K562 (cell line): Measurements from ENCODE around the gene MDC1. TPM values are rescaled to one million over a fixed set of nuclear protein-coding genes. Genes with fewer than 3 reads are reported as not detected.
"Not testable (repeated sequence)": the region's sequence is repeated elsewhere in the genome, so short reads cannot be mapped to it uniquely, and the experiment has no call there.

Source experiments
- ATAC-seq: fragments of 200-7000 bp; cut with Tn5 transposase; 3 replicates; pipeline ENCODE4 v1.9.1; 2020; ENCODE audit warnings: moderate library complexity
- BruUV-seq: library from RNA; stranded (reverse); fragments of 400-500 nt; replicated peaks from 2 replicates; lab custom pipeline; 2021; lab: Mats Ljungman, UMichigan
- CTCF ChIA-PET: fragments of 300-600 bp; formaldehyde crosslinking; extraction: SDS; loops from one replicate; lab custom pipeline; 2021; ENCODE audit warnings: low intra/inter-chr PET ratio; lab: Yijun Ruan, JAX
- POLR2A ChIA-PET: fragments of 300-600, 350-650 bp; sonication (Branson Sonifier 250); formaldehyde crosslinking; extraction: SDS; loops from one replicate; lab custom pipeline; 2021; ENCODE audit warnings: antibody characterized with exemption, inconsistent platforms; lab: Yijun Ruan, JAX
- DNase-seq, 4 experiments: peaks; one replicate each; pipeline versions ENCODE4 v3.0.0 to v3.0.0-alpha.2; 2011 to 2018; ENCODE audit warnings: low spot score in 3 of 4, mixed read lengths in 3 of 4; ENCODE audit errors: extremely low read depth in 1 of 4
- FAIRE-seq: peaks from 2 replicates; lab custom pipeline; 2011; peaks lifted over from hg19 to GRCh38; lab: Jason Lieb, UNC
- H2AFZ ChIP-seq: 2 replicates; pipeline ENCODE4 v1.6.0; 2011; ENCODE audit warnings: low read depth, low read length, control low read depth, inconsistent platforms
- H3K27ac ChIP-seq: fragments of 200-600 bp; 3 replicates; pipeline ENCODE4 v1.8.0; 2011; ENCODE audit warnings: low read depth, mild to moderate bottlenecking, control low read depth, inconsistent platforms, low read length, moderate library complexity, mixed read lengths; ENCODE audit errors: extremely low read depth
- H3K27me3 ChIP-seq, 2 experiments: fragments of 300-600 bp in 1 of 2; 2 replicates in 1 of 2; 3 replicates in 1 of 2; pipeline versions ENCODE4 v1.6.0 to v1.8.0; 2011; ENCODE audit warnings: inconsistent platforms in 2 of 2, low read length in 2 of 2, mild to moderate bottlenecking in 1 of 2, mixed read lengths in 1 of 2, moderate library complexity in 1 of 2; ENCODE audit not compliant: control insufficient read depth in 2 of 2, insufficient read depth in 2 of 2
- H3K36me3 ChIP-seq: fragments of 300-600 bp; 3 replicates; pipeline ENCODE4 v1.8.0; 2011; ENCODE audit warnings: mild to moderate bottlenecking, low read length, inconsistent platforms; ENCODE audit not compliant: control insufficient read depth, insufficient read depth
- H3K4me1 ChIP-seq, 2 experiments: fragments of 200-600 bp in 1 of 2; replicated peaks in 1 of 2; 2 replicates in 1 of 2; 3 replicates in 1 of 2; pipeline versions ENCODE4 v1.5.1 to v1.8.0; 2011; ENCODE audit warnings: inconsistent platforms in 2 of 2, low read length in 2 of 2, mild to moderate bottlenecking in 1 of 2, mixed read lengths in 1 of 2, moderate library complexity in 1 of 2; ENCODE audit not compliant: control insufficient read depth in 2 of 2, insufficient read depth in 2 of 2
- H3K4me2 ChIP-seq: 2 replicates; pipeline ENCODE4 v1.6.1; 2011; ENCODE audit warnings: low read length, control low read depth, inconsistent platforms, mixed read lengths; ENCODE audit not compliant: insufficient read depth
- H3K4me3 ChIP-seq: fragments of 200-600 bp; sonication (generic), shearing (Covaris generic); 2 replicates; pipeline ENCODE4 v1.5.1; 2016; ENCODE audit warnings: control low read depth, inconsistent platforms
- H3K79me2 ChIP-seq: fragments of 200-600 bp; 3 replicates; pipeline ENCODE4 v1.8.0; 2011; ENCODE audit warnings: low read length, inconsistent platforms; ENCODE audit not compliant: control insufficient read depth, insufficient read depth
- H3K9ac ChIP-seq, 2 experiments: 2 replicates each; pipeline versions ENCODE4 v1.6.0 to v1.6.1; 2011; ENCODE audit warnings: low read depth in 2 of 2, low read length in 2 of 2, control low read depth in 1 of 2, inconsistent platforms in 1 of 2, mild to moderate bottlenecking in 1 of 2, mixed read lengths in 1 of 2; ENCODE audit not compliant: insufficient read depth in 1 of 2
- H3K9me1 ChIP-seq: one replicate; pipeline ENCODE4 v1.6.0; 2011; ENCODE audit warnings: inconsistent platforms, mild to moderate bottlenecking, low read length, moderate library complexity; ENCODE audit not compliant: control insufficient read depth, insufficient read depth
- H3K9me3 ChIP-seq: replicated peaks from 2 replicates; pipeline ENCODE4 v1.5.1; 2011; ENCODE audit warnings: low read depth, low read length, inconsistent platforms; ENCODE audit not compliant: control insufficient read depth, insufficient read depth
- H4K20me1 ChIP-seq: replicated peaks from 2 replicates; pipeline ENCODE4 v1.6.1; 2011; ENCODE audit warnings: low read length, inconsistent platforms, mixed read lengths; ENCODE audit not compliant: control insufficient read depth, insufficient read depth
- NBN ChIP-seq: fragments of 450-650 bp; IDR thresholded peaks from 2 replicates; pipeline ENCODE4 v1.6.1; 2016; ENCODE audit warnings: low read depth, mild to moderate bottlenecking
- POLR2G ChIP-seq: fragments of 200-400 bp; formaldehyde crosslinking; IDR thresholded peaks from 2 replicates; pipeline ENCODE4 v1.6.1; 2017; ENCODE audit warnings: low read depth, mild to moderate bottlenecking, antibody characterized with exemption, low read length, moderate library complexity
- ZBTB33 ChIP-seq: sonication (generic); formaldehyde crosslinking; IDR thresholded peaks from 2 replicates; pipeline ENCODE4 v1.8.1; 2023; ENCODE audit warnings: mild to moderate bottlenecking, missing genetic modification reagents
- WGBS: fragments of 100-300 bp; shearing (Covaris generic); methylation state at CpG from one replicate; pipeline ENCODE4 v1.1.6; 2016; ENCODE audit warnings: low coverage, mixed read lengths; ENCODE audit not compliant: insufficient coverage; ENCODE audit errors: missing lambda C conversion rate; 5-methylcytosine and 5-hydroxymethylcytosine counted together
- in situ Hi-C: fragments of 300-500 bp; cut with MboI; formaldehyde crosslinking; loops from 4 replicates; pipeline ENCODE4 v1.15.0; 2018; ENCODE audit warnings: inconsistent platforms, mixed read lengths
- intact Hi-C: fragments of 100-400 bp; cut with micrococcal nuclease; formaldehyde crosslinking; loops from 2 replicates; pipeline ENCODE4 v1.14.2; 2022
- polyA plus RNA-seq, 8 experiments: library from polyadenylated mRNA; depleted of rRNA in 4 of 8; stranded (reverse) in 5 of 8; unstranded in 3 of 8; fragments of >200 nt; fragmentation: Nextera tagmentation in 2 of 8; fragmentation: Illumina TruSeq in 1 of 8; extraction: Ambion mirVana in 2 of 8; extraction: Trizol in 1 of 8; gene quantifications; 2 replicates each; pipeline versions ENCODE4 v1.2.1 to v1.2.3, GENCODE V29; 2011 to 2014; ENCODE audit warnings: inconsistent platforms in 1 of 8, missing spikeins in 1 of 8
- total RNA-seq, 7 experiments: library from RNA; depleted of rRNA in 6 of 7; stranded (reverse); fragments of >200 nt in 6 of 7; fragmentation: Illumina TruSeq in 2 of 7; extraction: Trizol in 2 of 7; gene quantifications; 2 replicates each; pipeline versions ENCODE4 v1.2.1 to v1.2.3, GENCODE V29; 2011 to 2021; ENCODE audit warnings: low replicate concordance in 1 of 7

Gene MDC1
- total and polyA plus RNA-seq, 9 of the 15 experiments (the other 6 are each of a cell fraction or from before 2014, with no cell fraction given), result 8.2 to 114 (median 20.0) TPM

- intact Hi-C loops, result no loop called here
- peaks cover 7 to 9% of the 10 kb centered on the region in 2 experiments for H3K4me1 ChIP-seq
- H2AFZ ChIP-seq, result no peak overlapping the region
- FAIRE-seq, result no peak
- DNase-seq, result no peak
- H3K27me3 ChIP-seq, result no peaks in the 10 kb centered on the region
- POLR2A ChIA-PET, result interaction anchor here (0.6 to 2.5 kb wide), 5 partner anchors 15 to 516 kb away, joined by 3 to 12 read pairs (median 5); partner anchors contain the start of genes MRPS18B and PPP1R10
- TF ChIP-seq ZBTB33, result no peak
- TF ChIP-seq NBN, result no peak
- TF ChIP-seq POLR2G, result 0 out of 2 replicates have a peak, but pooled peaks have one; percentile 28
- peaks cover 1% of the 10 kb centered on the region for H3K9me1 ChIP-seq
- in situ Hi-C loops, result no loop called here
- CTCF ChIA-PET, result no interaction called here
- H4K20me1 ChIP-seq, result no peaks in the 10 kb centered on the region
- no peak overlapping the region for H3K4me2 ChIP-seq
- no peak overlapping the region for H3K27ac ChIP-seq
- ATAC-seq, result no peak
- no peak overlapping the region for H3K4me3 ChIP-seq
- peaks cover 77% of the 10 kb centered on the region for H3K36me3 ChIP-seq
- TSS peak; percentile 37 for BruUV-seq
- WGBS, result 93% methylated on average over 33 of the region's 34 CpGs
- H3K9ac ChIP-seq, result peak overlapping the region in 1 of 2 experiments; percentile 38; a peak in 1 of 4 replicates
- no peaks in the 10 kb centered on the region for H3K9me3 ChIP-seq
- no peaks in the 10 kb centered on the region for H3K79me2 ChIP-seq
These were observed 51.9 kb downstream of the MDC1 start for GRCh38 chr6:30664994-30665767.

GRCh38 chr6:30657922-30658321, 59.2 kb downstream of the MDC1 start:
- H3K4me2 ChIP-seq, in situ Hi-C loops, H3K9ac ChIP-seq, H3K4me3 ChIP-seq, H3K27me3 ChIP-seq, BruUV-seq, H3K9me1 ChIP-seq, DNase-seq, ATAC-seq, intact Hi-C loops, H4K20me1 ChIP-seq, H3K9me3 ChIP-seq, FAIRE-seq, H3K4me1 ChIP-seq, H2AFZ ChIP-seq, H3K79me2 ChIP-seq, H3K27ac ChIP-seq: not testable (repeated sequence)
- ChIA-PET CTCF (interaction anchor here (0.6 kb wide), 1 partner anchor 54 kb away, joined by 3 read pairs; no protein-coding TSS in a partner anchor), POLR2A (interaction anchor here (1.2 to 2.5 kb wide), 4 partner anchors 10 to 43 kb away, joined by 4 to 9 read pairs (median 6); partner anchors contain the start of gene C6orf136)
- peaks cover 87% of the 10 kb centered on the region for H3K36me3 ChIP-seq
- 72% methylated on average over 5 of the region's 5 CpGs for WGBS
